GM19043 (cell line): ENCODE measurements around the gene VPS50.

Source experiments
- ATAC-seq: cut with Tn5 transposase; IDR thresholded peaks from one replicate; pipeline ENCODE4 v1.9.1; 2021; ENCODE audit warnings: low read depth; ENCODE audit not compliant: unreplicated experiment

Gene VPS50

GRCh38 chr7:93390660-93391059 lies 158.5 kb downstream of the VPS50 start:
- no peak for ATAC-seq

- ATAC-seq: no peak
Measured at GRCh38 chr7:93392984-93393383, 160.8 kb downstream of the VPS50 start.

DNA sequence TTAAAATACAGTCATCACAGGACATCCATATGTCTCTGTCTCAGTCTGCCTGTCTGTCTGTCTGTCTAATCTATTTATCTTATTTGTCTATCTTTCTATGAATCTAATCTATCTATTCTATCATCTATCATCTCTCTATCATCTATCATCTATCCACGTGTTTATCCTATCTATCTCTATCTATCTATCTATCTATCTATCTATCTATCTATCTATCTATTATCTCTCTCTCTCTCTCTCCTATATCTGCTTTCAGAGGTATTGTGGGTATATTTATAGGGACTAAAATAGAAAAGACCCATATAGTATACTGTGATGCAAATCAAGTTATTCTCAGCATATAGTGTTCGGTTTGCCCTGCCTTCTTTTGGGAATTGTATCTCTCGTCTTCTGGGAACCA lies 167.5 kb downstream of the VPS50 start:
- no peak for ATAC-seq

DNA sequence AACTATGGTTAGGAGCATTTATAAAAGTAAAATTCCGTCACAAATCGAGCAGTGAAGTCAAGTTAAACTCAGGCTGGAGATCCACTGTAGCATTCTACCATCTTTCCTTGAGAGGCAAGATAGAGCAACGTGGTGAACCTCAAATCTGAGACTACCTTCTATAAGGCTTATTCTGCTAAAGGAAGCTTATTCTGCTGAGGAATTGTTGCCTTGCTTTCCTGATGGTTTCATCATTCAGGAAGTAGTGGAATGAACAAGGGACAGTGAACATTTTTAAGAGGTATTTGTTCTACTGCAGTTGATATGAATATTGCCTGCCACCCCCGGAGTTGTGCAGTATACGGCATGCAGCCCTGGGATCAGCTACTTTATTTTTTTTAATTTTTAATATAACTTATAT lies 170.8 kb downstream of the VPS50 start:
- ATAC-seq: no peak

GRCh38 chr7:93407239-93407638 lies 175.1 kb downstream of the VPS50 start:
- no peak for ATAC-seq

DNA sequence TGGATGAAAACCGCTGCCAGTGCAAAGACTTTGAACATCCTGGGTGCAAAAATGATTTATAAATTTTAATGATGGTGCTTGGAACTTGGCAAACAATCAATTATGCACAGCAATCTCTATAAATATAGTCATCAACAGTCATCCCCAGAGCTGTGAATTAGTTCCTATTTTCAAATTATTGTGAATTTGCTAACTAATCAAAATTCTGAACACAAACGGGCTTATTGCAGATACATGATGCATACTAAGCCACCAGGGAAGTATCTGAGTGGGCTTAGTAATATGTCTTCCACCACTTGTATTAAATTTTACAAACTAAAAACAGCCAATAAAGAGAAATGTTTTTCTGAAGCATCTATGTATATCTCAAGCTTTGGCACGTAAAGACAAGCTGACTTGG lies 177.2 kb downstream of the VPS50 start:
- ATAC-seq: no peak
